ENCODE measurements around the gene CCDC60.

DNA sequence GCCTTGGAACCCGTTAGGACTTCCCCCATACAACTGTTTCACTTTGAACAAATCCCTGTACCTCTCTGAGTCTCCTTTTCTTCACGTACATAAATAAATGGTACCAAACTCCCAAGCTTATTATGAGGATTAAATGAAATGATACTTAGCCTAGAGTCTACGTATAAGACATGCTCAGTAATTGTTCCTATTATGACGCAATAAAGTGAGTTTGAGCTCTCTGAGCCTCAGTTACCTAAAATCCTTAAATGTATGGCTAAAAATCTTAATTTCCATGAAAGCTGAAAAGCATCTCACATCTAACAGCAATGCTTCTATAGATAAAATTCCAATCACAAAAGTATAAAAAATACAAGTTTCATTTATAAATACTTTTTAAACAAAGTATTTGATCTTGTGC, 141.1 kb downstream of the CCDC60 start:
- TF ChIP-seq POLR2AphosphoS5 (IDR thresholded peaks at IDR 0.05; ENCODE audit: low read depth) = no peak
- TF ChIP-seq, protein P1, sequence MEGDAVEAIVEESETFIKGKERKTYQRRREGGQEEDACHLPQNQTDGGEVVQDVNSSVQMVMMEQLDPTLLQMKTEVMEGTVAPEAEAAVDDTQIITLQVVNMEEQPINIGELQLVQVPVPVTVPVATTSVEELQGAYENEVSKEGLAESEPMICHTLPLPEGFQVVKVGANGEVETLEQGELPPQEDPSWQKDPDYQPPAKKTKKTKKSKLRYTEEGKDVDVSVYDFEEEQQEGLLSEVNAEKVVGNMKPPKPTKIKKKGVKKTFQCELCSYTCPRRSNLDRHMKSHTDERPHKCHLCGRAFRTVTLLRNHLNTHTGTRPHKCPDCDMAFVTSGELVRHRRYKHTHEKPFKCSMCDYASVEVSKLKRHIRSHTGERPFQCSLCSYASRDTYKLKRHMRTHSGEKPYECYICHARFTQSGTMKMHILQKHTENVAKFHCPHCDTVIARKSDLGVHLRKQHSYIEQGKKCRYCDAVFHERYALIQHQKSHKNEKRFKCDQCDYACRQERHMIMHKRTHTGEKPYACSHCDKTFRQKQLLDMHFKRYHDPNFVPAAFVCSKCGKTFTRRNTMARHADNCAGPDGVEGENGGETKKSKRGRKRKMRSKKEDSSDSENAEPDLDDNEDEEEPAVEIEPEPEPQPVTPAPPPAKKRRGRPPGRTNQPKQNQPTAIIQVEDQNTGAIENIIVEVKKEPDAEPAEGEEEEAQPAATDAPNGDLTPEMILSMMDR (IDR thresholded peaks at IDR 0.05; ENCODE audit: insufficient read depth, low read length) = no peak
